H9 (cell line): Measurements from ENCODE around the gene IDH1. TPM values are rescaled to one million over a fixed set of nuclear protein-coding genes. Genes with fewer than 3 reads are reported as not detected.

ENCODE experiments used
- DNase-seq: peaks from one replicate; pipeline ENCODE4 v3.0.0-alpha.2; 2017
- H2AFZ ChIP-seq: one replicate; pipeline ENCODE4 v1.6.1; 2013; ENCODE audit warnings: mild to moderate bottlenecking, low read length, control low read depth, moderate library complexity
- H2AK5ac ChIP-seq: 2 replicates; pipeline ENCODE4 v1.6.1; 2013; ENCODE audit warnings: low read length, control low read depth, mixed read lengths; ENCODE audit not compliant: insufficient read length
- H2BK120ac ChIP-seq: one replicate; pipeline ENCODE4 v1.6.1; 2013; ENCODE audit warnings: low read depth, mild to moderate bottlenecking, low read length, control low read depth, inconsistent platforms; ENCODE audit not compliant: poor library complexity, severe bottlenecking
- H2BK12ac ChIP-seq: 2 replicates; pipeline ENCODE4 v1.6.1; 2013; ENCODE audit warnings: low read length, control low read depth, mixed read lengths, low read depth; ENCODE audit not compliant: insufficient read length
- H2BK15ac ChIP-seq: 2 replicates; pipeline ENCODE4 v1.6.1; 2013; ENCODE audit warnings: low read depth, low read length, control low read depth
- H2BK20ac ChIP-seq: one replicate; pipeline ENCODE4 v1.6.1; 2013; ENCODE audit warnings: low read depth, mild to moderate bottlenecking, low read length, control low read depth, inconsistent platforms; ENCODE audit not compliant: poor library complexity, severe bottlenecking
- H2BK5ac ChIP-seq: 2 replicates; pipeline ENCODE4 v1.6.1; 2013; ENCODE audit warnings: low read length, control low read depth, mixed read lengths; ENCODE audit not compliant: insufficient read length
- H3K14ac ChIP-seq: 2 replicates; pipeline ENCODE4 v1.6.1; 2013; ENCODE audit warnings: low read length, control low read depth; ENCODE audit not compliant: insufficient read depth
- H3K18ac ChIP-seq: 2 replicates; pipeline ENCODE4 v1.6.1; 2013; ENCODE audit warnings: low read depth, mild to moderate bottlenecking, mixed read lengths, low read length, control low read depth; ENCODE audit not compliant: insufficient read length
- H3K23ac ChIP-seq: 2 replicates; pipeline ENCODE4 v1.6.1; 2013; ENCODE audit warnings: low read length, control low read depth, mixed read lengths, low read depth; ENCODE audit not compliant: insufficient read length
- H3K23me2 ChIP-seq: 2 replicates; pipeline ENCODE4 v1.6.1; 2013; ENCODE audit warnings: low read depth, mild to moderate bottlenecking, mixed read lengths, low read length, control low read depth; ENCODE audit not compliant: insufficient read length, poor library complexity, severe bottlenecking
- H3K27ac ChIP-seq: 2 replicates; pipeline ENCODE4 v1.5.1; 2013; ENCODE audit warnings: low read length, control low read depth, mixed read lengths, low read depth; ENCODE audit not compliant: insufficient read length
- H3K27me3 ChIP-seq: 2 replicates; pipeline ENCODE4 v1.6.1; 2013; ENCODE audit warnings: low read length, control low read depth, inconsistent platforms; ENCODE audit not compliant: insufficient read depth
- H3K4ac ChIP-seq: 2 replicates; pipeline ENCODE4 v1.6.1; 2013; ENCODE audit warnings: low read depth, mild to moderate bottlenecking, control low read depth, inconsistent platforms, low read length, moderate library complexity
- H3K4me1 ChIP-seq: 2 replicates; pipeline ENCODE4 v1.6.1; 2013; ENCODE audit warnings: low read length, control low read depth, inconsistent platforms; ENCODE audit not compliant: insufficient read depth
- H3K4me2 ChIP-seq: 2 replicates; pipeline ENCODE4 v1.6.1; 2013; ENCODE audit warnings: low read length, control low read depth, mixed read lengths; ENCODE audit not compliant: insufficient read length, insufficient read depth
- H3K56ac ChIP-seq: 2 replicates; pipeline ENCODE4 v1.6.1; 2013; ENCODE audit warnings: low read depth, mild to moderate bottlenecking, mixed read lengths, low read length, control low read depth; ENCODE audit not compliant: insufficient read length
- H3K79me1 ChIP-seq: 2 replicates; pipeline ENCODE4 v1.6.1; 2013; ENCODE audit warnings: low read depth, mild to moderate bottlenecking, moderate library complexity, low read length, control low read depth, inconsistent platforms; ENCODE audit not compliant: insufficient read depth, poor library complexity, severe bottlenecking
- H3K79me2 ChIP-seq: 2 replicates; pipeline ENCODE4 v1.6.1; 2013; ENCODE audit warnings: low read length, control low read depth, inconsistent platforms; ENCODE audit not compliant: insufficient read depth
- H3K9ac ChIP-seq: 2 replicates; pipeline ENCODE4 v1.6.1; 2013; ENCODE audit warnings: low read length, control low read depth, mixed read lengths; ENCODE audit not compliant: insufficient read length; ENCODE audit errors: extremely low read depth
- H3K9me3 ChIP-seq: one replicate; pipeline ENCODE4 v1.6.1; 2013; ENCODE audit warnings: low read depth, low read length, inconsistent platforms; ENCODE audit not compliant: control insufficient read depth
- H3T11ph ChIP-seq: one replicate; pipeline ENCODE4 v1.6.1; 2013; ENCODE audit warnings: mild to moderate bottlenecking, low read length, control low read depth, inconsistent platforms
- H4K20me1 ChIP-seq: one replicate; pipeline ENCODE4 v1.6.1; 2013; ENCODE audit not compliant: control insufficient read depth, insufficient read length, insufficient read depth
- H4K5ac ChIP-seq: 2 replicates; pipeline ENCODE4 v1.6.1; 2013; ENCODE audit warnings: low read depth, mild to moderate bottlenecking, mixed read lengths, low read length, control low read depth; ENCODE audit not compliant: insufficient read length
- H4K8ac ChIP-seq: replicated peaks from 2 replicates; pipeline ENCODE4 v1.6.1; 2013; ENCODE audit warnings: low read length, control low read depth, mixed read lengths, low read depth; ENCODE audit not compliant: insufficient read length
- H4K91ac ChIP-seq: 2 replicates; pipeline ENCODE4 v1.6.1; 2013; ENCODE audit warnings: low read depth, mild to moderate bottlenecking, moderate library complexity, mixed read lengths, low read length, control low read depth; ENCODE audit not compliant: insufficient read length
- H3K27ac Mint-ChIP-seq, 3 experiments: 2 replicates in 2 of 3; 3 replicates in 1 of 3; pipeline ENCODE4 v1.8.0; 2020 to 2021; ENCODE audit warnings: mixed read lengths in 3 of 3, mild to moderate bottlenecking in 1 of 3, moderate library complexity in 1 of 3
- H3K27me3 Mint-ChIP-seq: 2 replicates; pipeline ENCODE4 v1.8.0; 2021; ENCODE audit warnings: low read depth, mild to moderate bottlenecking, moderate library complexity, mixed read lengths
- H3K36me3 Mint-ChIP-seq, 3 experiments: 2 replicates in 2 of 3; 3 replicates in 1 of 3; pipeline ENCODE4 v1.8.0; 2020 to 2021; ENCODE audit warnings: low read depth in 3 of 3, mixed read lengths in 3 of 3; ENCODE audit not compliant: insufficient read depth in 1 of 3
- H3K4me1 Mint-ChIP-seq, 2 experiments: 2 replicates each; pipeline ENCODE4 v1.8.0; 2020; ENCODE audit warnings: mixed read lengths in 2 of 2
- H3K4me3 Mint-ChIP-seq, 2 experiments: 2 replicates in 1 of 2; 3 replicates in 1 of 2; pipeline ENCODE4 v1.8.0; 2020 to 2021; ENCODE audit warnings: mild to moderate bottlenecking in 2 of 2, mixed read lengths in 2 of 2, moderate library complexity in 1 of 2
- H3K9me3 Mint-ChIP-seq, 2 experiments: 2 replicates in 1 of 2; 3 replicates in 1 of 2; pipeline ENCODE4 v1.8.0; 2020; ENCODE audit warnings: mild to moderate bottlenecking in 2 of 2, mixed read lengths in 2 of 2, moderate library complexity in 1 of 2
- CTCF ChIP-seq: fragments of 200-600 bp; sonication (generic); conservative IDR thresholded peaks from 3 replicates; pipeline ENCODE4 v1.8.0; 2021; ENCODE audit warnings: antibody characterized with exemption, mild to moderate bottlenecking
- WGBS: extraction: QIAGEN DNeasy Blood & Tissue Kit; methylation state at CpG from one replicate; pipeline ENCODE4 v1.1.7; 2013; ENCODE audit warnings: missing lambda C conversion rate, low lambda C conversion rate, mixed read lengths; ENCODE audit not compliant: insufficient read length; ENCODE audit errors: extremely low coverage; 5-methylcytosine and 5-hydroxymethylcytosine counted together
- total RNA-seq: library from RNA; stranded (reverse); gene quantifications from 2 replicates; pipeline ENCODE4 v1.2.1, GENCODE V29; 2021

The IDH1 gene
- total RNA-seq, 1 experiment from 2014 or later, result 234 TPM

DNA sequence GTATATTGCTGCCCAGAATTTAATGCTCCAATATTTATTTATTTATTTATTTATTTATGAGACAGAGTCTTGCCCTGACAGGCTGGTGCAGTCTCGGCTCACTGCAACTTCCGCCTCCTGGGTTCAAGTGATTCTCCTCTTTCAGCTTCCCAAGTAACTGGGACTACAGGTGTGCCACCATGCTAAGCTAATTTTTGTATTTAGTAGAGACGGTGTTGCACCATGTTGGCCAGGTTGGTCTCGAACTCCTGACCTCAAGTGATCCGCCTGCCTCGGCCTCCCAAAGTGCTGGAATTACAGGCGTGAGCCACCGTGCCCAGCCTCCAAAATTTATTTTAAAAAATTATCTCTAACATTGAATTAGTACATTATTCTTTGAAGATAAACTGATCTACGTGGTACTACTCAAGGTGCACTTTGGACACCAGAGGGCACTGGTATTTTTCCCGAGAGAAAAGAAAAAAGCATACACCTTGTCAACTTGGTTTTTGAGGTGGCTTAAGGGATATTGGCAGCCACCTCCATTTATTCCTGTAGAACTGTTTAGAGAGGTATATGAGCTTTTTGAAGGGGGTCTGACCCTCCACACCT lies 1.4 kb upstream of the IDH1 start:
- no peak overlapping the region for H2AK5ac ChIP-seq
- no peak overlapping the region for H2BK5ac ChIP-seq
- H3K9me3 ChIP-seq, result no peaks in the 10 kb centered on the region
- no peak overlapping the region for H3K9ac ChIP-seq
- no peak overlapping the region for H3K23ac ChIP-seq
- Mint-ChIP-seq H3K4me1 (peaks cover 26 to 32% of the 10 kb centered on the region in 2 experiments), H3K36me3 (peaks cover 20 to 28% (median 23%) of the 10 kb centered on the region in 3 experiments; a peak in 6 of 7 replicates), H3K27me3 (no peaks in the 10 kb centered on the region; the same call in 1 of the 2 replicates), H3K9me3 (no peaks in the 10 kb centered on the region), H3K27ac (peak overlapping the region in 2 of 3 experiments; percentile 9 to 59; a peak in 2 of 7 replicates), H3K4me3 (peak overlapping the region; percentile 8 to 97; a peak in 2 of 5 replicates)
- no peak overlapping the region for H3T11ph ChIP-seq
- H4K20me1 ChIP-seq, result no peaks in the 10 kb centered on the region
- H2BK12ac ChIP-seq, result no peak overlapping the region
- H3K4ac ChIP-seq, result no peak overlapping the region
- no peak overlapping the region for H3K4me2 ChIP-seq
- no peak for DNase-seq
- no CpG with 5 or more reads among the region's 10 CpGs for WGBS
- peaks cover 11% of the 10 kb centered on the region; the same call in 1 of the 2 replicates for H3K79me2 ChIP-seq
- no peaks in the 10 kb centered on the region for H3K27me3 ChIP-seq
- no peak overlapping the region for H2BK15ac ChIP-seq
- no peak overlapping the region for H3K27ac ChIP-seq
- no peak overlapping the region for H4K91ac ChIP-seq
- no peak overlapping the region for H4K5ac ChIP-seq
- no peak overlapping the region for H4K8ac ChIP-seq
- H3K18ac ChIP-seq, result no peak overlapping the region
- H3K79me1 ChIP-seq, result peaks cover 7% of the 10 kb centered on the region
- no peak overlapping the region for H3K14ac ChIP-seq
- no peak overlapping the region for H2BK20ac ChIP-seq
- peaks cover 2% of the 10 kb centered on the region; the same call in 1 of the 2 replicates for H3K4me1 ChIP-seq
- peaks cover 6% of the 10 kb centered on the region for H3K23me2 ChIP-seq
- TF ChIP-seq CTCF, result peak; percentile 58
- H3K56ac ChIP-seq, result no peak overlapping the region
- H2AFZ ChIP-seq, result no peak overlapping the region
- H2BK120ac ChIP-seq, result no peak overlapping the region
